Caco-2 (cell line): ENCODE data around the gene LRRC45. TPM values are rescaled to one million over a fixed set of nuclear protein-coding genes. Genes with fewer than 3 reads are reported as not detected.

ENCODE experiments used
- BruUV-seq: library from RNA; stranded (reverse); fragments of 400-500 nt; replicated peaks from 2 replicates; lab custom pipeline; 2021; lab: Mats Ljungman, UMichigan
- CTCF ChIA-PET: fragments of 300-600 bp; sonication (Branson Sonifier 250); formaldehyde crosslinking; loops from one replicate; lab custom pipeline; 2022; ENCODE audit warnings: antibody characterized with exemption; lab: Charles Lee
- POLR2A ChIA-PET: fragments of 300-600 bp; sonication (Branson Sonifier 250); formaldehyde crosslinking; loops from one replicate; lab custom pipeline; 2022; ENCODE audit warnings: antibody characterized with exemption; lab: Charles Lee
- DNase-seq, 2 experiments: peaks; one replicate each; pipeline versions ENCODE4 v3.0.0 to v3.0.0-alpha.2; 2020 to 2022
- H3K27me3 ChIP-seq: replicated peaks from 2 replicates; pipeline ENCODE4 v1.6.0; 2011; ENCODE audit warnings: low read length; ENCODE audit not compliant: control insufficient read depth, insufficient read depth
- H3K36me3 ChIP-seq: 2 replicates; pipeline ENCODE4 v1.5.1; 2011; ENCODE audit warnings: low read length; ENCODE audit not compliant: control insufficient read depth, insufficient read depth
- H3K4me1 ChIP-seq: fragments of 250-450 bp; sonication (Bioruptor Pico); 2 replicates; pipeline ENCODE4 v1.5.1; 2020; ENCODE audit warnings: mild to moderate bottlenecking
- H3K4me3 ChIP-seq: 2 replicates; pipeline ENCODE4 v1.5.1; 2011; ENCODE audit warnings: low read depth, mild to moderate bottlenecking, control low read depth, low read length
- H3K9me3 ChIP-seq: fragments of 250-450 bp; sonication (Bioruptor Pico); 2 replicates; pipeline ENCODE4 v1.5.1; 2020; ENCODE audit warnings: mild to moderate bottlenecking, moderate library complexity
- H3K27ac Mint-ChIP-seq: one replicate; pipeline ENCODE4 v1.8.0; 2022; ENCODE audit warnings: mixed read lengths; ENCODE audit not compliant: unreplicated experiment
- H3K27me3 Mint-ChIP-seq: one replicate; pipeline ENCODE4 v1.8.0; 2022; ENCODE audit warnings: mixed read lengths; ENCODE audit not compliant: insufficient read depth, unreplicated experiment
- H3K36me3 Mint-ChIP-seq: one replicate; pipeline ENCODE4 v1.8.0; 2022; ENCODE audit warnings: mild to moderate bottlenecking, mixed read lengths; ENCODE audit not compliant: insufficient read depth, unreplicated experiment
- H3K4me1 Mint-ChIP-seq: one replicate; pipeline ENCODE4 v1.8.0; 2022; ENCODE audit warnings: low read depth, mixed read lengths; ENCODE audit not compliant: unreplicated experiment
- H3K4me3 Mint-ChIP-seq: one replicate; pipeline ENCODE4 v1.8.0; 2022; ENCODE audit warnings: mild to moderate bottlenecking, moderate library complexity, mixed read lengths; ENCODE audit not compliant: unreplicated experiment
- H3K9me3 Mint-ChIP-seq: one replicate; pipeline ENCODE4 v1.8.0; 2022; ENCODE audit warnings: mixed read lengths; ENCODE audit not compliant: unreplicated experiment
- CTCF ChIP-seq, 2 experiments: fragments of 200-600 bp in 1 of 2; IDR thresholded peaks; 1 replicate in 1 of 2; 2 replicates in 1 of 2; pipeline versions ENCODE4 v1.5.1 to v1.8.0; 2011 to 2022; ENCODE audit warnings: antibody characterized with exemption in 1 of 2, control low read depth in 1 of 2, inconsistent platforms in 1 of 2, low read depth in 1 of 2, low read length in 1 of 2, mild to moderate bottlenecking in 1 of 2, moderate library complexity in 1 of 2; ENCODE audit not compliant: insufficient read depth in 1 of 2, severe bottlenecking in 1 of 2, unreplicated experiment in 1 of 2
- intact Hi-C: fragments of 100-400 bp; cut with micrococcal nuclease; formaldehyde crosslinking; loops from one replicate; pipeline ENCODE4 v1.10.0; 2022; ENCODE audit not compliant: unreplicated experiment
- total RNA-seq: library from RNA; stranded (reverse); gene quantifications from 2 replicates; pipeline ENCODE4 v1.2.3, GENCODE V29; 2022

The LRRC45 gene
- total RNA-seq, 1 experiment from 2014 or later = 33.2 TPM

DNA sequence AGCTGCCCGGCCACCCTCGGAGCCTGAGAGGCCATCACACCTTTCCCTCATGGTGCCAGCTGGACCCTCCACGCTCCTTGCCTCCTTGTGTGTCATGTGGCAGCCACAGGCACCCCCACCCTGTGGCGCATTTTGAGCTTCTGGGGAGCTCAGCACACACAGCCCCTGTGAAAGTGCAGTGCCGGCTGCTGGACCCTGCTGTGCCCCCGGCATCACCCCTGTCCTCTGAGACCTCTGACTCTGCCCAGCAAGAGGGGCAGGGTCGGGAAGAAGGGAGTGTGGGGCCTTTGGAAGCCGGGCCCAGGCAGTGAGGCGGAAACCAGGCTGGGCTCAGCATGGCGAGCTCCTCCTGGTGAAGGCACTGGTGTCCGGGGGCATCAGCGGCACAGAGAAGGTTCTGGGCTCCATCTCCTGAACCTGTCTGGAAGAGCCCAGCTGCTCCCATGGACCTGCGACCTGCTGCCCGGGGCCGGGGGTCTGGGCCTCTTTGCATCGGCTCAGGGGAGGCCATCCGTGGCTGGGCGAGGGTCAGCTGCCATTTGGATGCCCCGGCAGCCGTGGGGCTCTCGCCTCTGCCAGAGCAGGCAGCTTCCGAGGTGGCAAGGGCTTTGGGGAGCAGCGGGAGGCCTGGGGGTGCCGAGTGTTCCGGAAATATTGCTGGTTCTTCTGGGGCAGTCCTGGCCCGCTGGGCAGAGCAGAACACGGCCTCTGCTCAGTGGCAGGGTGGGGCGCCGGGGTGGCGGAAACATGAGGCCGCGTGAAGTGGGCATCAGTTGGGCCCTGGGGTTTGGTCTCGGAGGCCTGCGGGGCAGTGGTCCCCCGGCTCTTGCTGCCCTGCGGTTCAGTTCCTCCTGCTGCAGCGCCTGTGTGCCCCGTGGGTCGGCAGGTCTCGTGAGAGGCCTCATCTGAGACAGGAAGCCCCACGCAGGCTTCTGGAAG lies 18.3 kb upstream of the LRRC45 start:
- H3K4me3 ChIP-seq = no peak overlapping the region
- Mint-ChIP-seq H3K36me3 (peaks cover 17% of the 10 kb centered on the region), H3K9me3 (no peaks in the 10 kb centered on the region), H3K4me1 (no peaks in the 10 kb centered on the region), H3K27me3 (no peaks in the 10 kb centered on the region), H3K27ac (no peak overlapping the region), H3K4me3 (no peak overlapping the region)
- H3K27me3 ChIP-seq = no peaks in the 10 kb centered on the region
- DNase-seq = no peak
- intact Hi-C loops = no loop called here
- peaks cover 19% of the 10 kb centered on the region for H3K4me1 ChIP-seq
- ChIA-PET POLR2A (no interaction called here), CTCF (interaction anchor here (1.9 kb wide), 1 partner anchor 15 kb away, joined by 9 read pairs; no protein-coding TSS in a partner anchor)
- no TSS peak for BruUV-seq
- H3K9me3 ChIP-seq = no peaks in the 10 kb centered on the region
- H3K36me3 ChIP-seq = no peaks in the 10 kb centered on the region; the same call in 1 of the 2 replicates
- no peak for TF ChIP-seq CTCF (IDR thresholded peaks at IDR 0.05; ENCODE audit: insufficient read depth in 1 of 2, low read depth in 1 of 2, low read length in 1 of 2, severe bottlenecking in 1 of 2, unreplicated experiment in 1 of 2)

DNA sequence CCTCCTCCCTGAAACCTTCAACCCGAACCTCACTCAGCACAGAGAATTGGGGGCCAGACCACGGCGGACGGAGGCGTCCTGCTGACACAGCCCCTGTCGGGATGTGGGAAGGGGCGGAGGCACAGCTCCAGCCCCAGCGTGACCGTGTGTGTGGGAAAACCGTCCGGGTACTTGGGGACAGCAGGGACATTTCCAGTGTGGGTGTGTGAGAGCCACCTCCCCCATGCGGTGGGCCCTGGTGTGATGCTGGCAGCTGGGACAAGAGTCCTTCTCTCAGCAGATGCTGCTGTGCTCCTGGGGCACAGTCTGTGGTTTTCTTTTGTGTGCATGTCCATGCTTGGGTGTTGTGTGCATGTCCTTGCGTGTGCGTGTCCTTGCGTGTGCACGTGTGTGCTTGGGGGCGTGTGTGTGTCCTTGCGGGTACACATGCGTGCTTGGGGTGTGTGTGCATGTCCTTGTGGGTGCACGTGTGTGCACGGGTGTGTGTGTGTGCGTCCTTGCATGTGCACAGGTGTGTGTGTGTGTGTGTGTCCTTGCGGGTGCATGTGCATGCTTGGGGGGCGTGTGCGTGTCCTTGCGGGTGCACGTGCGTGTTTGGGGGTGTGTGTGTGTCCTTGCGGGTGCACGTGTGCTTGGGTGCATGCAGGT lies 17.3 kb upstream of the LRRC45 start:
- ChIA-PET POLR2A (no interaction called here), CTCF (interaction anchor here (0.5 kb wide), 1 partner anchor 162 kb away, joined by 3 read pairs; no protein-coding TSS in a partner anchor)
- H3K27me3 Mint-ChIP-seq = no peaks in the 10 kb centered on the region
- H3K27ac Mint-ChIP-seq = no peak overlapping the region
- H3K9me3 ChIP-seq = no peaks in the 10 kb centered on the region
- no peaks in the 10 kb centered on the region for H3K4me1 Mint-ChIP-seq
- H3K4me1 ChIP-seq = peaks cover 19% of the 10 kb centered on the region
- no peaks in the 10 kb centered on the region for H3K9me3 Mint-ChIP-seq
- H3K36me3 ChIP-seq = no peaks in the 10 kb centered on the region; the same call in 1 of the 2 replicates
- no peak overlapping the region for H3K4me3 ChIP-seq
- no peak for TF ChIP-seq CTCF (IDR thresholded peaks at IDR 0.05; ENCODE audit: insufficient read depth in 1 of 2, low read depth in 1 of 2, low read length in 1 of 2, severe bottlenecking in 1 of 2, unreplicated experiment in 1 of 2)
- BruUV-seq = no TSS peak
- no peak for DNase-seq
- intact Hi-C loops = no loop called here
- H3K36me3 Mint-ChIP-seq = peaks cover 16% of the 10 kb centered on the region
- no peaks in the 10 kb centered on the region for H3K27me3 ChIP-seq
- H3K4me3 Mint-ChIP-seq = no peak overlapping the region

DNA sequence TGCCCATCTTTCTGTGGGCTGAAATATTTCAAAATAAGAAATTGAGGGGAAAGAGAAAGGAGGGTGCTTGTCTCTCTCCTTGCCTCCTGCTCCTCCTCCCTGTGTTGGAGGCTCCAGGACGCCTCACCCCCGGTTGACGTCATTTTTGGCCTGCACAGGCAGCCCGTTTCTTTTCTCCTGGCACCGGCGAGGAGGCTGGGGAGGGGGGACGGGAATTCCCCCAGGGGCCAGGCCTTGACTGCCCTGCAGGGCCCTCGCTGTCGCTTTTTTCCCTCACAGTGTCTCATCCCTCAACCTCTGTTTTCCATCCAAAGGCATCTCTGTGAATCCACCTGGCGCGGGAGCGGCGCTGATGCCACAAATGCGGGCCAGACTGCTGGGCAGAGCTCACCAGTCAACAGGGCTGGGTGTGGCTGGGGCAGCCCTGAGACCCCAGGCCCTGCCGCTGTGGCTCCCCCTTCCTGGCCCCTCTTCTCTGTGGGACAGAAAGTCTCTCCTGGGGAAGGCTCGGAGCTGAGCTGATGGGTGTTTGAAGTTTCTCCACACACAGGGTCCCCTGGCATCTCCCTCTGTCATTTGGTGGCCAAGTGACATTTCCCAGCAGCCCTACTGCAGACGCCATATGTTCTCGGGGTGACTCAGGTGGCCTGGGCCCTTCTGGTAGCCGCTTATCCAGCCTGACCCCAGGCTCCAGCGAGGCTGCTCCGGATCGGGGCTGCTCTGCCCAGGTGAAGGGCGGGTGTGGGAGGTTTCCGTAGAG lies 16.5 kb upstream of the LRRC45 start:
- Mint-ChIP-seq H3K9me3 (no peaks in the 10 kb centered on the region), H3K27me3 (no peaks in the 10 kb centered on the region), H3K4me1 (no peaks in the 10 kb centered on the region), H3K4me3 (no peak overlapping the region), H3K36me3 (peaks cover 17% of the 10 kb centered on the region), H3K27ac (no peak overlapping the region)
- ChIA-PET CTCF (no interaction called here), POLR2A (no interaction called here)
- Histone ChIP-seq H3K9me3 (no peaks in the 10 kb centered on the region), H3K36me3 (no peaks in the 10 kb centered on the region; the same call in 1 of the 2 replicates), H3K4me3 (no peak overlapping the region), H3K27me3 (no peaks in the 10 kb centered on the region), H3K4me1 (peaks cover 19% of the 10 kb centered on the region)
- no TSS peak for BruUV-seq
- DNase-seq = no peak
- TF ChIP-seq CTCF (IDR thresholded peaks at IDR 0.05; ENCODE audit: insufficient read depth in 1 of 2, low read depth in 1 of 2, low read length in 1 of 2, severe bottlenecking in 1 of 2, unreplicated experiment in 1 of 2) = no peak
- intact Hi-C loops = no loop called here
